GM21526 (cell line): Measurements from ENCODE around the gene PNMA5.
A peak's percentile ranks its signal among the peaks of the same experiment; 100 is the strongest.

Source experiments
- ATAC-seq: cut with Tn5 transposase; IDR thresholded peaks from one replicate; pipeline ENCODE4 v1.9.1; 2021; ENCODE audit warnings: moderate library complexity; ENCODE audit not compliant: unreplicated experiment, low FRiP score

Gene PNMA5

DNA sequence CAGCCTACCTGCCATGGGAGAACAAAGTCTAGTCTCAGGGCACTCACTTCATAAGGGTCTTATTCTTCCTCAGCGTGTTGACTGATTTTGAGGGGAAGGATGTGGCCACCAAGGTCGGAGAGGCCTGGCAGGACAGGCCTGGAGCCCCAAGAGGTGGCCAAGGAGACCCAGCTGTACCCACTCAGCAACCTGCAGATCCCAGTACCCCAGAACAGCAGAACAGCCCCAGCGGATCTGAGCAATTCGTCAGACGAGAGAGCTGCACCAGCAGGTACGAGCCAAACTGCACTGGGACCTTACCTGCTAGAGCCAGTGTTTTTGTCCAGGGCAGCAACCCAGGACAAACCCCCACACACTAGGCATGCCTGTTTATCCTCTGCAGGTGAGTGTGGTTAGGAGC is 34.3 kb downstream of the PNMA5 start:
- ATAC-seq, result no peak

DNA sequence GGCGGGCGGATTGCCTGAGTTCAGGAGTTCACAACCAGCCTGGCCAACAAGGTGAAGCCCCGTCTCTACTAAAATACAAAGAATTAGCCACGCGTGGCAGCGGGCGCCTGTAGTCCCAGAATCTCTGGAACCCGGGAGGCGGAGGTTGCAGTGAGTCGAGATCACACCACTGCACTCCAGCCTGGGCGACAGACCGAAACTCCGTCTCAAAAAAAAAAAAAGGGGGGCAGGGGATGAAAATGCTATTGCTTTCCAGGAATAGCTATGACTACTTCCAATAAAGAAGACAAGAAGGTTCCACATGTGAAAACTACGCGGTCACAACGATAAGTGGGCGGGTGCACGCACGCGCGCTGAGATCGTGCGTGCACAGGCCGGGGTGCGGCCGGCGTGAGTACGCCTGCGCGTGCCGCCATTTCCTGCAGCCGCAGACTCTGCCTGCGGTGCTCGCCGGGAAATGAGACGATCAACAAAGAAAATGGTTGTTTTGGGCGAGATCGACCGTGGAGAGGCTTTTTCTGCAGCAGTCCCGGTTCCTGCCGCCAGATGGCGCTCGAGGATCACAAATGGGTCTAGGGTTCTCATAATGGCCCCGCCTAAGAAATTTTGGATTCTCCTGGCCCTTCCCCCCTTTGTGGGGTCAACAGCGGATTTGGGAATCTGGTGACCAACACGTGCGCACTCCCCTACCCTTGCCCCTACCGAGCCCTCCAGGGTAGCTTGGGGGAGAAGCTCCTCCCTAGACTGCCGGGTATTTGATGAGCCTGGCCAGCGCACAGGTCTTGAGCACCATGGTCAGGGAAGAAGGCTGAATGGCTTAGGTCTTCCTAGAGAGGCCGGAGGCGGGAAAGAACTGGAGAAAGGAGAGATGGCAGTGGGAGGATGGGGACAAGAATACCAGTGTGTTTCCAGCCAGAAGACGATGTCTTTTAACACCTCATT is 35.1 kb downstream of the PNMA5 start:
- ATAC-seq, result peak; percentile 87

DNA sequence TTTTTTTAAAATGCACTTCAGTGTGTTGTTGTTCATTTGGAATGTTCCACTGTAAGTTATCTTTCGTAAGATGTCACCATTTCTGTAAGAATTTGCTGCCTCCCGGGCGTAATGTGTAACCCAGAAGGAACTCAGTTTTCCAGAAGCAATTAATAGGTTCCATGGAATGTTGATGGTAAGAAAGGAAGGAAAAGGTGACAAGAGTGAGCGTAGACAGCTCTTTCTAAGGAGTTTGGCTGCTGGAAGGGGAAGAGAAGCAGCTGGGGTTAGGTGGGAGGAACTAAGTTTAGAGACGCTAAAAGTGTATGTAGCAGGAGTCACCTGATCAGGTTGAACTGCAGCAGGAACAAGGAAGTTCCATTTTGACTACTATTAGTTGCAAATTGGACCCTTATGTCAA is 35.9 kb downstream of the PNMA5 start:
- no peak for ATAC-seq

DNA sequence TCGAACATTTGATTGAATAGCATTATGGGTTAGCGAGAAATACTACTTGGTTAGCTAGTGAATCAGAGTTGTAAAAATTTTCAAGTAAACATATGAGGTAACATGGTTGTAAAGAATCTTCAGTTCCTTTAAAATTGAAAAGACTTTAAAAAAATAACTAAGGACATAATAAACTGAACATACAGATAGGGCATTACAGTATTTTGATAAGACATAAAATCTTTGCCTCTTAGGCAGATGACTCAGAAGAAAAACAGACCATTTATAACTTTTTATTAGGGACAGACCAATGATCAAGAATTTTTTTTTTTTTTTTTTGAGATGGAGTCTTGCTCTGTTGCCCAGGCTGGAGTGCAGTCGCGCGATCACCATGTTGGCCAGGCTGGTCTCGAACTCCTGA is 43.1 kb downstream of the PNMA5 start:
- no peak for ATAC-seq

DNA sequence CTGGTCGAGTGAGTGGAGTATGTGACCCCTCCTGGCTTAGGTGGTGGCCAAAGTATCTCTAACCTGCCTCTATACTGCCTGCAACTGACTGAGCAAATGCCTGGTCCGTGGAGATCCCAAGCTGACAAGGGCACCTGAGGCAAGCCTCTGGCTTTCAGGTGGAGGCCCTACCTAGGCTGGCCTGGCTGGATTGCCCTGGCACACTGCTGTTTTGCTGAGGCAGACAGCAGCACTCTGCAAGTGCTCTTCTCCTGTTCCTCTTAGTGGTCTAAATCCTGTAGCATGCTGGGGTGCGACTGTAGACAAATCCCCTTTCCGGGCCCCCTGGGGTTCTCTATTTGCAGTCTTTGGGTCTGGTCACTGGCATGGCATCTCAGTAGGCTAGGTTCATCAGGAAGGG is 44.8 kb downstream of the PNMA5 start:
- no peak for ATAC-seq

DNA sequence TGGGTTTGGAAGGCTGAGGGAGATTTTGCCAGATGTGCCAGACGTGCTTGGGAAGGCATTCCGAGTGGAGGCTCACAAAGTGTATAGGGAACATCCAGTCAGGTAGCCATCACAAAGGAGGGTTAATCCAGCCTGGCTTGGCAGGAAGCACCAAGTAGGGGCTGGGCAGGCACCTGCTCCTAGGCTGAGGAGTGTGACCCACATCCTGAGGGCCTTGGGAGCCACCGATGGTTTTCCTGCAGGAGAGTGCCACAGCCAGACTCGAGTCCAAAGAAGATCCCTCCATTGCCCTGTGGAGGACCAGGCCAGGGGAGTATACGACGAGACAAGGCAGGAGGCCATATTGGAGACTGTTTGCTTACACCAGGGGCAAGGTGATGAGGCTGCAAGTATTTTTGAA is 47.2 kb downstream of the PNMA5 start:
- no peak for ATAC-seq

DNA sequence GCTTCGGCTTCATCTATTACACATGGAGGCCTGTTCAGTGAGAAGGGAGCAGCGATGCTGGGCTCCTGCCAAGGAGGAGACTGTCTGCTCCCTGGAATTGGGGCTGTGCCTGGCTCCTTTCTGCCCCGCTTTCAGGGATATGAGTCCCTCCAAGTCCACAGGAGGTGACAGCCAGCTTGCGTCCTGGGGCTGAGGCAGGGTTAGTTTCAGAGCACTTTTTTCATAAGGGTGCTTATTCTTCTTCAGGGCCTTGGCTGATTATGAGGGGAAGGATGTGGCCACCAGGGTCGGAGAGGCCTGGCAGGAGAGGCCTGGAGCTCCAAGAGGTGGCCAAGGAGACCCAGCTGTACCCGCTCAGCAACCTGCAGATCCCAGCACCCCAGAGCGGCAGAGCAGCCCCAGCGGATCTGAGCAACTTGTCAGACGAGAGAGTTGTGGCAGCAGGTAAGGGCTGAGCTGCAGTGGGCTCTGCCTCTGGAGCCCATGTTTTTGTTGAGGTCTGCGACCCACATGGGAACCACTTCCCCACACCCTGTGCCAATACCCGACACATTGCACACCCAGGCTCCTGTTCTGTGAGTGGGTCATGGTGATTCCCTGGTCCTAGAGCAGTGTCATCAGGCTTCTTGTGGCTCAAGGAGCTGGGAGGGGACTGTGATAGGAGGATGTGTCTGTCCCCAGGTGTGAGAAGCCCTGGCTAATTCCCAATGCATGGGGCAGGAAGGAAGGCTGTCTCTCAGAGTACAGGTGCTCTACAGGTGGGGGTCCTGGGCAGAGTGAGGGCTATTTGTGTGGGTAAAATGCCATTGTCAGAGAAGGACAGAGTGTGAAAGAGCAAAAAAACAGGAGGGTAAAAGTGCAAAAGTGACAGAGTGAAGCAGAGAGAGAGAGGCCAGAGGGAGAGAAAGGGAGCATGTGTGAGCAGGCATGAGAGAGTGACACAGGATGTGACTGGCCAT is 48.6 kb downstream of the PNMA5 start:
- ATAC-seq, result no peak

DNA sequence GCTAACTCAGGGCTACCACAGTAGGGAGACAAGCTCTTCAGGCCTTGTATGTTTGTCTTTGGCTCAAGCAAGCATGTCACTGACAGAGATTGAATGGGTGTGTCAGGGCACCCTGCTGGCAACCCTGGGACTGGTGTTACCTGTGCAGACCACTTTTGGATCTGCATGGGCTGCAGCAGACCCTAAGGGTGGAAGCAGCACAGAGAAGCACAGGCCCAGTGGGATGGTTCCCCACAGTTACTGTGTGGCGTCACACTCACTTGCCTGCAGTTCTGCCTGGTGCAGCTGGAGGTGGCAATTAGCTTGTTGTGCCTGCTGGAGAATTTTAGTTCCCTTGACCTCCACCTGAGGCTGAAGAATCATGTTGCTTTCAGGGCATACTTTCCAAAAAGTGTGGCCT is 50.1 kb downstream of the PNMA5 start:
- no peak for ATAC-seq

DNA sequence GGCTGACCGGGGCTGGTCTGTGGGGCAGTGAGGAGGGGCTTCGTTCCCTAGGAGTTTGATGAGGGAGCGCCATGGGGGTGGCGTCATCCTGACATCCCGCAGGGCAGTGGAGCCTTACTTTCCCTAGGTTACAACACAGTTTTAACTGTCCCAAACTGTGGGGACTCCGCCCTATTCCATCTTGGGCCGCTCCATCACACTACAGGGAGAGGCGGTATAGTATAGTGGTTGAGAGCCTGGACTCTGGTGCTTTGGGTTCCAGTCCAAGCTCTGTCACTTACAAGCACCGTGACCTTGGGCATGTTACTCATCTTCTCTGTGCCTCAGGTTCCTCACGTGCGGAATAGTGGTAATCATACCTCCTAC is 51.9 kb downstream of the PNMA5 start:
- ATAC-seq, result no peak

DNA sequence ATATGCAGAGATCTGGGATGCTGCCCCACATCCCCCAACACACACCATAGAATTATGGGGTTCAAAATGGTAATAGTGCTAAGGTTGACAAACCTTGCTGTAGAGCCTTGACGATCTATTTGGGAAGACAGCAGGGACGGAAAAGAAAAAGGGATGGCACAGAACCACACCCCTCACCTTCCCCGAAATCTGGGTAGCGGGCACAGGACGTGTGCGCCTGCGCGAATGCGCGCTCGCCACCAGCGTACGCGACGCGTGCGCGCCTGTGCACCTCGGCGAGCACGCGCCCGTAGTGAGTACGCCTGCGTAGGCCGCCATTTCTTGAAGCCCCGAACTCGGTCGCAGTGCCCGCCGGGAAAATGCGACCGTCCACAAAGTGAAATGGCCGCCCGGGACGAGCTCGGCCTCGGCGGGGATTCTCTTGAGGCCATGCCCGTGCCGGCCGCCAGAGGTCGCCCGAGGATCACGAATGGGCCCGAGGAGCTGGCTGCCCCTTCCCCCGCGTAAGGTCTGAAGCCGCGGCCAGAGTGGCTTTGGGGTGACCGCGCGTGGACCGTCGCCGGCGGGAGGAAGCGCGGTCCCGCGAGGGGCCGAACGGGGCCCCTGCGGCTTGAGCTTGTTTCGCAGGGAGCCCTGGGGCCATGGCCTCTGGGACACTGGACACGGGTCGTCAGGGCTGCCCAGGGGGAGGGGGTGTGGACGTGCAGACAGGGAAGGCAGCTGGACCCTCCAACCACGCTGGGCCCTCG is 52.4 kb downstream of the PNMA5 start:
- peak; percentile 76 for ATAC-seq
